SU-DHL-6 (cell line): ENCODE results near the gene PPP1R14B.

ENCODE experiments used
- EZH2phosphoT487 ChIP-seq: fragments of 200-600 bp; sonication (generic), shearing (Covaris generic); conservative IDR thresholded peaks from 2 replicates; pipeline ENCODE4 v1.6.1; 2018; ENCODE audit warnings: mild to moderate bottlenecking, antibody characterized with exemption, low read length, moderate library complexity, mixed read lengths
- TF ChIP-seq, protein P1 (sequence below): fragments of 200-600 bp; sonication (generic); IDR thresholded peaks from one replicate; pipeline ENCODE4 v1.5.1; 2017; ENCODE audit warnings: antibody characterized with exemption, mild to moderate bottlenecking, low read length, moderate library complexity; ENCODE audit not compliant: insufficient read depth, poor library complexity, severe bottlenecking

DNA sequence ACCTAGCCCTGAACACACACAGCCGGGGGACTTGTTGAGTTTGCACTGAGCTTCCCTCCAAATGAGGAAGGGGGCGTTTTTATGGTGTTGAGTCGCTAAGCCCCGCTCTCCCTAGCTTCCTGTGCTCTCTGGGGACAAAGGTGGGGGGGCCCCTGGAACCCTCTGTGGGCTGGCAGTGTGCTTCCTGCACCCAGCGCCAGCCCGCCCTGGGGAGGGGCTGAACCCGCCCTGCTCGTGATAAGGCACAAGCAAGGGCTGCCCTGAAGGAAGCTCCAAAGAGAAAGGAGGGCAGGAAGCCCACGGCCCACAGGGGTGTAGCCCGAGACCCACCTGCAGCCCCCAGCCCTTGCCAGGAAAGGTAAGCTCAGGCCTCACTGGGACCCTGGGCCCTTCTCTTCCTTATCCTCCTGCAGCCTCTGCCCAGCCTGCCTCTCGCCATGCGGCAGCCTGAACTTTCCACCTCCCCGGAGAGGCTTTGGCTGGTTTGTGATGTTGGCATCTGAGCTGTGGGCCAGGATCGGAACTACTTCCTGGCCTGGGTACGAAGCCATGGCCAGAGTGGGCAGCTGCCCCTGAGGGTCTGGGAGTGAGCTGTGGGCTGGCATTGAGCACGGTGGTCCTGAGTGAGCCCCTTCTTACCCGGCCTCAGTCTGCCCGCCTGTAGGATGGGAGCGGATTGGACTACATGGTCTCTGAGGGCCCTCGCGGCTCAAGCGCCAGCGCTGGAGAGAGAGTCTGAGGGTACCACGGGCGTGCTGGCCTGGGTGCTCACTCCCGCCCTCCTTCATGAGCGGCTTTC lies 40.1 kb downstream of the PPP1R14B start, which contains the start of gene FERMT3:
- TF ChIP-seq, protein P1, sequence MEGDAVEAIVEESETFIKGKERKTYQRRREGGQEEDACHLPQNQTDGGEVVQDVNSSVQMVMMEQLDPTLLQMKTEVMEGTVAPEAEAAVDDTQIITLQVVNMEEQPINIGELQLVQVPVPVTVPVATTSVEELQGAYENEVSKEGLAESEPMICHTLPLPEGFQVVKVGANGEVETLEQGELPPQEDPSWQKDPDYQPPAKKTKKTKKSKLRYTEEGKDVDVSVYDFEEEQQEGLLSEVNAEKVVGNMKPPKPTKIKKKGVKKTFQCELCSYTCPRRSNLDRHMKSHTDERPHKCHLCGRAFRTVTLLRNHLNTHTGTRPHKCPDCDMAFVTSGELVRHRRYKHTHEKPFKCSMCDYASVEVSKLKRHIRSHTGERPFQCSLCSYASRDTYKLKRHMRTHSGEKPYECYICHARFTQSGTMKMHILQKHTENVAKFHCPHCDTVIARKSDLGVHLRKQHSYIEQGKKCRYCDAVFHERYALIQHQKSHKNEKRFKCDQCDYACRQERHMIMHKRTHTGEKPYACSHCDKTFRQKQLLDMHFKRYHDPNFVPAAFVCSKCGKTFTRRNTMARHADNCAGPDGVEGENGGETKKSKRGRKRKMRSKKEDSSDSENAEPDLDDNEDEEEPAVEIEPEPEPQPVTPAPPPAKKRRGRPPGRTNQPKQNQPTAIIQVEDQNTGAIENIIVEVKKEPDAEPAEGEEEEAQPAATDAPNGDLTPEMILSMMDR = no peak
- no peak for TF ChIP-seq EZH2phosphoT487
